Measurements from ENCODE around the gene CYP24A1. TPM values are rescaled to one million over a fixed set of nuclear protein-coding genes. Genes with fewer than 3 reads are reported as not detected.

The CYP24A1 gene
- total and polyA plus RNA-seq, 2 donors (not counting 1 experiment from before 2014, with no cell fraction given): not detected

DNA sequence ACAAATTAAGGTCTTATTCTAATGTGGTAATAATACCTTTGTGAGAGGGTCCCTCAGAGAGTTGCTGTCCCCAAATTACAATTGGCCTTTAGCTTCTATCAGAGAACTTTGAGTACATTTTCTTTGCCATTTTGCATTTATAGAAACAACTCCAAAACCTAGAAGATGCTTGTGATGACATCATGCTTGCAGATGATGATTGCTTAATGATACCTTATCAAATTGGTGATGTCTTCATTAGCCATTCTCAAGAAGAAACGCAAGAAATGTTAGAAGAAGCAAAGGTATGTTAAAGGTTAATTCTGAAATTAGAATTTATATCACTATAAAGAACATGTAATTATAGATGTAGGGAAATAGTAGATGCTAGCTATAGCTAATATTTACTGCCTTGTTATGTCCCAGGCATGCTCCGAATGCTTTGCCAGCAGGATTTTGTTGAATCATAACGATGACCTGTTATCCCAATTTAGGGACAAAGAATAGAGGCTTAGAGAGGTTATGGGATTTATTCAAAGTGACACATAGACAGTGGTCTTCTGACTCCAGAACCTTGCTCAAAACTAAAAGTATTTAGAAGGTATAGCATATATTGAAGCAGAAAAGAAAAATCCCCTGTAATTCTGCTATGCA is 41.5 kb upstream of the CYP24A1 start:
- H3K27me3 ChIP-seq (replicated peaks in 1 of 4; ENCODE audit: control extremely low read depth in 1 of 4, control insufficient read depth in 3 of 4, insufficient read depth in 4 of 4, low read length in 3 of 4): no peaks in the 10 kb centered on the region
- H3K79me2 ChIP-seq (ENCODE audit: control insufficient read depth, insufficient read depth, low read length): peaks cover 23% of the 10 kb centered on the region
- ChIA-PET POLR2A (no interaction called here), CTCF (interaction anchor here (1.7 kb wide), 1 partner anchor 8 kb away, joined by 8 read pairs; no protein-coding TSS in a partner anchor)
- no peak for ATAC-seq (ENCODE audit: low read depth)
- H3K27ac ChIP-seq (ENCODE audit: low read length in 2 of 2): no peak overlapping the region
- H3K36me3 ChIP-seq (replicated peaks in 1 of 2; ENCODE audit: control extremely low read depth in 1 of 2, control insufficient read depth in 1 of 2, extremely low read depth in 1 of 2, insufficient read depth in 2 of 2, low read length in 1 of 2): peaks cover 0 to 19% of the 10 kb centered on the region in 2 experiments
- Mint-ChIP-seq H3K4me1 (peaks cover 7% of the 10 kb centered on the region), H3K27me3 (no peaks in the 10 kb centered on the region), H3K9me3 (ENCODE audit: insufficient read depth) (no peaks in the 10 kb centered on the region), H3K27ac (no peak overlapping the region), H3K4me3 (no peak overlapping the region)
- H3K4me2 ChIP-seq (replicated peaks; ENCODE audit: low read depth, low read length, poor library complexity, severe bottlenecking): no peak overlapping the region
- H3K4me1 ChIP-seq (ENCODE audit: control insufficient read depth in 2 of 2, insufficient read depth in 2 of 2, low read length in 2 of 2): no peaks in the 10 kb centered on the region
- TF ChIP-seq, protein P1, sequence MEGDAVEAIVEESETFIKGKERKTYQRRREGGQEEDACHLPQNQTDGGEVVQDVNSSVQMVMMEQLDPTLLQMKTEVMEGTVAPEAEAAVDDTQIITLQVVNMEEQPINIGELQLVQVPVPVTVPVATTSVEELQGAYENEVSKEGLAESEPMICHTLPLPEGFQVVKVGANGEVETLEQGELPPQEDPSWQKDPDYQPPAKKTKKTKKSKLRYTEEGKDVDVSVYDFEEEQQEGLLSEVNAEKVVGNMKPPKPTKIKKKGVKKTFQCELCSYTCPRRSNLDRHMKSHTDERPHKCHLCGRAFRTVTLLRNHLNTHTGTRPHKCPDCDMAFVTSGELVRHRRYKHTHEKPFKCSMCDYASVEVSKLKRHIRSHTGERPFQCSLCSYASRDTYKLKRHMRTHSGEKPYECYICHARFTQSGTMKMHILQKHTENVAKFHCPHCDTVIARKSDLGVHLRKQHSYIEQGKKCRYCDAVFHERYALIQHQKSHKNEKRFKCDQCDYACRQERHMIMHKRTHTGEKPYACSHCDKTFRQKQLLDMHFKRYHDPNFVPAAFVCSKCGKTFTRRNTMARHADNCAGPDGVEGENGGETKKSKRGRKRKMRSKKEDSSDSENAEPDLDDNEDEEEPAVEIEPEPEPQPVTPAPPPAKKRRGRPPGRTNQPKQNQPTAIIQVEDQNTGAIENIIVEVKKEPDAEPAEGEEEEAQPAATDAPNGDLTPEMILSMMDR (IDR thresholded peaks at IDR 0.05): no peak
- no peak for TF ChIP-seq EZH2 (IDR thresholded peaks at IDR 0.05; ENCODE audit: borderline replicate concordance, insufficient read depth, low read depth, low read length, poor library complexity, severe bottlenecking)
- no peaks in the 10 kb centered on the region for H3K9me3 ChIP-seq (ENCODE audit: control extremely low read depth in 1 of 3, control insufficient read depth in 2 of 3, insufficient read depth in 1 of 3, low read length in 2 of 3)
- 100% methylated on average over 2 of the region's 3 CpGs for WGBS (ENCODE audit: insufficient coverage)
- DNase-seq: no peak
- no peak overlapping the region for H2AFZ ChIP-seq (ENCODE audit: insufficient read depth, low read depth, low read length, poor library complexity, severe bottlenecking)
- intact Hi-C loops (cut with micrococcal nuclease): no loop called here
- no peak overlapping the region for H3K9ac ChIP-seq (ENCODE audit: low read length)
- peaks cover 18% of the 10 kb centered on the region for H4K20me1 ChIP-seq (ENCODE audit: control insufficient read depth, insufficient read depth, low read length, poor library complexity, severe bottlenecking)
- no peak overlapping the region for H3K4me3 ChIP-seq (ENCODE audit: control extremely low read depth in 1 of 5, extremely low read depth in 1 of 5, insufficient read depth in 1 of 5, low read depth in 2 of 5, low read length in 4 of 5)

DNA sequence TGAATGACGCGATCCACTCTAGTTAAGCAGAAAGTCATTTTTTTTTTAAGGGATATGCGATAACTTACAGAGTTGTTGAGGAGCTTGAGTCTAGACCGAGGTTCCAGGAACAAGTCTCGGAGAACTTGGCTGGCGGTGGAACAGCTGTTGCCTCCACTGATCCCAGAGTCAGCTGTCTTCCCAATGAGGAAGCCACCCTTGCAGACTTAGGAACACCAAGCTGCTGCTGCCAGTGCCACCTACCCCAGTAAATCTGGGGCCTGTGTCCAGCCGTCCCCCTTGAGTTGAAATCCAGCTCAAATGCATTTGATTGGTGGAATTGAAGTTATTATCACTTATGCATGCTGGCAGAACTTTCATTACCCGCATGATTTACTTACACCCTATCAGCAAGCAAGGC is 40.8 kb upstream of the CYP24A1 start:
- DNase-seq: no peak
- H2AFZ ChIP-seq (ENCODE audit: insufficient read depth, low read depth, low read length, poor library complexity, severe bottlenecking): no peak overlapping the region
- CTCF ChIA-PET: interaction anchor here (0.9 to 1.7 kb wide), 4 partner anchors 8 to 431 kb away, joined by 3 to 8 read pairs (median 5); no protein-coding TSS in a partner anchor
- H3K27me3 ChIP-seq (replicated peaks in 1 of 4; ENCODE audit: control extremely low read depth in 1 of 4, control insufficient read depth in 3 of 4, insufficient read depth in 4 of 4, low read length in 3 of 4): no peaks in the 10 kb centered on the region
- Mint-ChIP-seq H3K4me1 (peaks cover 13% of the 10 kb centered on the region), H3K27ac (no peak overlapping the region), H3K9me3 (ENCODE audit: insufficient read depth) (no peaks in the 10 kb centered on the region), H3K4me3 (no peak overlapping the region), H3K27me3 (no peaks in the 10 kb centered on the region)
- peaks cover 0 to 19% of the 10 kb centered on the region in 2 experiments for H3K36me3 ChIP-seq (replicated peaks in 1 of 2; ENCODE audit: control extremely low read depth in 1 of 2, control insufficient read depth in 1 of 2, extremely low read depth in 1 of 2, insufficient read depth in 2 of 2, low read length in 1 of 2)
- peaks cover 30% of the 10 kb centered on the region for H3K79me2 ChIP-seq (ENCODE audit: control insufficient read depth, insufficient read depth, low read length)
- H4K20me1 ChIP-seq (ENCODE audit: control insufficient read depth, insufficient read depth, low read length, poor library complexity, severe bottlenecking): peaks cover 25% of the 10 kb centered on the region
- WGBS (ENCODE audit: insufficient coverage): 95% methylated on average over 6 of the region's 8 CpGs
- no peak overlapping the region for H3K4me2 ChIP-seq (replicated peaks; ENCODE audit: low read depth, low read length, poor library complexity, severe bottlenecking)
- H3K9me3 ChIP-seq (ENCODE audit: control extremely low read depth in 1 of 3, control insufficient read depth in 2 of 3, insufficient read depth in 1 of 3, low read length in 2 of 3): no peaks in the 10 kb centered on the region
- ATAC-seq (ENCODE audit: low read depth): no peak
- intact Hi-C loops (cut with micrococcal nuclease): no loop called here
- POLR2A ChIA-PET: no interaction called here
- no peak overlapping the region for H3K4me3 ChIP-seq (ENCODE audit: control extremely low read depth in 1 of 5, extremely low read depth in 1 of 5, insufficient read depth in 1 of 5, low read depth in 2 of 5, low read length in 4 of 5)
- H3K4me1 ChIP-seq (ENCODE audit: control insufficient read depth in 2 of 2, insufficient read depth in 2 of 2, low read length in 2 of 2): peaks cover 0 to under 1% of the 10 kb centered on the region in 2 donors
- no peak overlapping the region for H3K9ac ChIP-seq (ENCODE audit: low read length)
- H3K27ac ChIP-seq (ENCODE audit: low read length in 2 of 2): no peak overlapping the region
- TF ChIP-seq EZH2 (IDR thresholded peaks at IDR 0.05; ENCODE audit: borderline replicate concordance, insufficient read depth, low read depth, low read length, poor library complexity, severe bottlenecking): no peak
- TF ChIP-seq, protein P1 (IDR thresholded peaks at IDR 0.05): no peak

All from B cell (primary cell).